Body of pancreas (tissue), 4 donors: ENCODE data around the gene SOX8. TPM values are rescaled to one million over a fixed set of nuclear protein-coding genes. Genes with fewer than 3 reads are reported as not detected.

Source experiments
- ATAC-seq: fragments of 150-250 bp; one replicate; pipeline ENCODE4 v1.9.1; 2016
- DNase-seq, 4 donors: peaks; one replicate each; pipeline ENCODE4 v3.0.0-alpha.2; 2019
- H3K27ac ChIP-seq, 4 donors: fragments of 200-600 bp; sonication (generic); 1 replicate in 3 of 4; 2 replicates in 1 of 4; pipeline versions ENCODE4 v1.5.1 to v1.6.1; 2016 to 2019; ENCODE audit warnings: mild to moderate bottlenecking in 1 of 4, mixed read lengths in 1 of 4, moderate library complexity in 1 of 4
- H3K27me3 ChIP-seq, 2 donors: fragments of 200-600 bp; sonication (generic); one replicate each; pipeline ENCODE4 v1.6.0; 2016; ENCODE audit warnings: mild to moderate bottlenecking in 1 of 2
- H3K36me3 ChIP-seq, 2 donors: fragments of 200-600 bp; sonication (generic); replicated peaks in 1 of 2; 2 replicates each; pipeline ENCODE4 v1.5.1; 2016; ENCODE audit warnings: low read depth in 2 of 2; ENCODE audit not compliant: insufficient read depth in 1 of 2
- H3K4me1 ChIP-seq: fragments of 200-600 bp; sonication (generic); one replicate; pipeline ENCODE4 v1.6.0; 2016
- H3K4me3 ChIP-seq, 2 donors: fragments of 200-600 bp; sonication (generic); 1 replicate in 1 of 2; 2 replicates in 1 of 2; pipeline ENCODE4 v1.5.1; 2016 to 2019
- H3K9me3 ChIP-seq, 3 donors: fragments of 200-600 bp; sonication (generic); 1 replicate in 2 of 3; 2 replicates in 1 of 3; pipeline ENCODE4 v1.5.1; 2016
- POLR2A ChIP-seq, 3 donors: fragments of 450-650 bp; IDR thresholded peaks; one replicate each; pipeline ENCODE4 v1.6.1; 2016; ENCODE audit warnings: antibody characterized with exemption in 3 of 3, mild to moderate bottlenecking in 2 of 3
- WGBS, 2 donors: methylation state at CpG; one replicate each; pipeline ENCODE4 v1.1.5; 2017; 5-methylcytosine and 5-hydroxymethylcytosine counted together
- intact Hi-C: fragments of 100-400 bp; cut with DNase I; formaldehyde crosslinking; loops from one replicate; pipeline ENCODE4 v1.15.1; 2023
- total RNA-seq, 2 donors: library from RNA; depleted of rRNA; stranded (reverse); fragments of >200 nt; gene quantifications; one replicate each; pipeline ENCODE4 v1.1.0, GENCODE V29; 2016
- TF ChIP-seq, protein P1 (sequence below), 7 experiments: fragments of 450-650 bp in 4 of 7; fragments of 200-600 bp in 3 of 7; sonication (generic) in 3 of 7; IDR thresholded peaks; one replicate each; pipeline ENCODE4 v1.5.1; 2016 to 2019; ENCODE audit warnings: antibody characterized with exemption in 7 of 7

SOX8 gene
- total RNA-seq, 2 donors from 2014 or later = 2.6 to 3.3 TPM

DNA sequence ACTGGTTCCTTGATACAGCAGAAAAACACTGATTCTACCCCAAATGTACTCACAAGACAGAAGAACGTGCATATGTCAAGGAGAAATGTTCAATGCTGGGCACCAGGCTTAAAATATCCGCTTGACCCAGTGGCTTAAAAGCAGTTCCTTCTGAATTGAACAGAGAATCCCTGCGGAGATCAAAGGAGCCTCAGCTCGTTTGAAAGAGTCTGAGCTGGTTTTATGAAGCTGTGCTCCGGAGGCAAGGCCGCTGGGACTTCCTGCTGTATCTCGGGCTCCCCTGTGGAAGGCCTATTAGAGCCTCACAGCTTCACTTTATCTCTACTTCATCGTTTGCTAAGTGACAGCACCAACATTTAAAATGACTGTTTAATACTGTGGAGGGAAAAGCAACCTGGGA lies 12.9 kb upstream of the SOX8 start:
- intact Hi-C loops = no loop called here
- Histone ChIP-seq H3K36me3 (no peaks in the 10 kb centered on the region), H3K27ac (no peak overlapping the region), H3K9me3 (no peaks in the 10 kb centered on the region), H3K4me3 (no peak overlapping the region), H3K4me1 (peaks cover 40% of the 10 kb centered on the region), H3K27me3 (no peaks in the 10 kb centered on the region)
- no peak for TF ChIP-seq POLR2A (IDR thresholded peaks at IDR 0.05)
- TF ChIP-seq, protein P1, sequence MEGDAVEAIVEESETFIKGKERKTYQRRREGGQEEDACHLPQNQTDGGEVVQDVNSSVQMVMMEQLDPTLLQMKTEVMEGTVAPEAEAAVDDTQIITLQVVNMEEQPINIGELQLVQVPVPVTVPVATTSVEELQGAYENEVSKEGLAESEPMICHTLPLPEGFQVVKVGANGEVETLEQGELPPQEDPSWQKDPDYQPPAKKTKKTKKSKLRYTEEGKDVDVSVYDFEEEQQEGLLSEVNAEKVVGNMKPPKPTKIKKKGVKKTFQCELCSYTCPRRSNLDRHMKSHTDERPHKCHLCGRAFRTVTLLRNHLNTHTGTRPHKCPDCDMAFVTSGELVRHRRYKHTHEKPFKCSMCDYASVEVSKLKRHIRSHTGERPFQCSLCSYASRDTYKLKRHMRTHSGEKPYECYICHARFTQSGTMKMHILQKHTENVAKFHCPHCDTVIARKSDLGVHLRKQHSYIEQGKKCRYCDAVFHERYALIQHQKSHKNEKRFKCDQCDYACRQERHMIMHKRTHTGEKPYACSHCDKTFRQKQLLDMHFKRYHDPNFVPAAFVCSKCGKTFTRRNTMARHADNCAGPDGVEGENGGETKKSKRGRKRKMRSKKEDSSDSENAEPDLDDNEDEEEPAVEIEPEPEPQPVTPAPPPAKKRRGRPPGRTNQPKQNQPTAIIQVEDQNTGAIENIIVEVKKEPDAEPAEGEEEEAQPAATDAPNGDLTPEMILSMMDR (IDR thresholded peaks at IDR 0.05) = no peak
- DNase-seq (no peak), ATAC-seq (no peak)
- WGBS, 2 donors = 69 to 85% methylated on average over 8 of the region's 8 CpGs

GRCh38 chr16:969508-970385 lies 11.8 kb upstream of the SOX8 start:
- Histone ChIP-seq H3K9me3 (no peaks in the 10 kb centered on the region), H3K36me3 (no peaks in the 10 kb centered on the region), H3K4me3 (peak overlapping the region; percentile 53 to 98), H3K27ac (peak overlapping the region in 3 of 4 donors; percentile 76 to 89 (median 81)), H3K4me1 (peaks cover 51% of the 10 kb centered on the region), H3K27me3 (no peaks in the 10 kb centered on the region)
- TF ChIP-seq, protein P1 (IDR thresholded peaks at IDR 0.05) = no peak
- no peak for TF ChIP-seq POLR2A (IDR thresholded peaks at IDR 0.05)
- intact Hi-C loops = no loop called here
- ATAC-seq (no peak), DNase-seq (peak; percentile 31 to 45 (median 42))
- 46 to 83% methylated on average over 15 to 53 of the region's 55 CpGs for WGBS, 2 donors

DNA sequence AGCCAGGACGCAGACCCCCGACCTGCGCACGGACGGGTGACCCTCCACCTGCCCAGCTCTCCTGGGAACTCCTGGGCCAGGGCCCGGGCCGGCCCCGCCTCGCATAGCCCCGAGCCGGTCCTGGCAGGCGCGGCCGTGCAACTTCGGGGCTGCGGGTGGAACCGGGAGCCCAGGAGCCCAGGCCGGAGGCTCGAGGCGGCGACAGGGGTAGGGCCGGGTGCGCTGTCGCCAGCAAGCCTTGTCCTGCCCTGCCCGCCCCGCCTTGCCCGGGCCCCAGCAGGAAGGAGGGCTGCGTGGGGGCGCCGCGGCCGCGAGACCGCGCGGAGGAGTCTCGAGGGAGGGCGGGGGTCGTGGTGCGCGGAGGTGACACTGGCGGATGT lies 11.2 kb upstream of the SOX8 start:
- peak overlapping the region; percentile 30 to 89 (median 78) for H3K27ac ChIP-seq
- no peak for DNase-seq
- no peaks in the 10 kb centered on the region for H3K27me3 ChIP-seq
- ATAC-seq = peak; percentile 7
- peaks cover 57% of the 10 kb centered on the region for H3K4me1 ChIP-seq
- TF ChIP-seq, protein P1 (IDR thresholded peaks at IDR 0.05) = no peak
- TF ChIP-seq POLR2A (IDR thresholded peaks at IDR 0.05) = no peak
- peak overlapping the region; percentile 53 to 98 for H3K4me3 ChIP-seq
- intact Hi-C loops = no loop called here
- WGBS, 2 donors = 0% methylated on average over 42 of the region's 42 CpGs; no CpG with 5 or more reads in 1 of the 2 donors
- no peaks in the 10 kb centered on the region for H3K36me3 ChIP-seq
- no peaks in the 10 kb centered on the region for H3K9me3 ChIP-seq

- WGBS, 2 donors = 6 to 48% methylated on average over 5 to 57 of the region's 71 CpGs
- intact Hi-C loops = no loop called here
Observed at GRCh38 chr16:970766-971581, 10.6 kb upstream of the SOX8 start, which contains the start of gene LMF1. TSS of gene LMF1 (minus strand) at chr16:970984. CDS start at chr16:970980, 4 bp downstream.

More at GRCh38 chr16:970766-971581, 10.6 kb upstream of the SOX8 start, which contains the start of gene LMF1:
- H3K27me3 ChIP-seq = no peaks in the 10 kb centered on the region
- H3K4me3 ChIP-seq = peak within 1 kb of the TSS; percentile 53 to 98
- ATAC-seq = peak; percentile 91
- H3K9me3 ChIP-seq = no peaks in the 10 kb centered on the region
- peak; percentile 92 to 97 (median 96) for DNase-seq
- peaks cover 63% of the 10 kb centered on the region for H3K4me1 ChIP-seq
- H3K36me3 ChIP-seq = no peaks in the 10 kb centered on the region
- TF ChIP-seq, protein P1 (IDR thresholded peaks at IDR 0.05) = no peak
- TF ChIP-seq POLR2A (IDR thresholded peaks at IDR 0.05) = peak; percentile 79 to 87 (median 86)
- peak within 1 kb of the TSS; percentile 55 to 89 (median 78) for H3K27ac ChIP-seq
